MCF 10A (cell line): ENCODE measurements around the gene GPR141. TPM values are rescaled to one million over a fixed set of nuclear protein-coding genes. Genes with fewer than 3 reads are reported as not detected.

ENCODE experiments used
- BruUV-seq: library from RNA; stranded (reverse); fragments of 400-500 nt; replicated peaks from 2 replicates; lab custom pipeline; 2021; lab: Mats Ljungman, UMichigan
- CTCF ChIA-PET: fragments of 300-600 bp; sonication (Branson Sonifier 250); formaldehyde crosslinking; extraction: SDS; loops from one replicate; lab custom pipeline; 2021; ENCODE audit warnings: antibody characterized with exemption, inconsistent platforms; lab: Yijun Ruan, JAX
- POLR2A ChIA-PET: fragments of 300-600, 350-650 bp; sonication (Branson Sonifier 250); formaldehyde crosslinking; extraction: SDS; loops from one replicate; lab custom pipeline; 2020; ENCODE audit warnings: antibody characterized with exemption, inconsistent platforms; lab: Yijun Ruan, JAX
- DNase-seq: peaks from one replicate; pipeline ENCODE4 v3.0.0-alpha.2; 2018; ENCODE audit not compliant: unreplicated experiment
- H3K27ac Mint-ChIP-seq: one replicate; pipeline ENCODE4 v1.8.0; 2022; ENCODE audit warnings: mild to moderate bottlenecking, low read depth, mixed read lengths; ENCODE audit not compliant: unreplicated experiment
- H3K27me3 Mint-ChIP-seq: one replicate; pipeline ENCODE4 v1.8.0; 2022; ENCODE audit warnings: mixed read lengths; ENCODE audit not compliant: insufficient read depth, unreplicated experiment
- H3K36me3 Mint-ChIP-seq: one replicate; pipeline ENCODE4 v1.8.0; 2022; ENCODE audit warnings: mild to moderate bottlenecking, moderate library complexity, mixed read lengths; ENCODE audit not compliant: insufficient read depth, unreplicated experiment
- H3K4me1 Mint-ChIP-seq: one replicate; pipeline ENCODE4 v1.8.0; 2022; ENCODE audit warnings: mixed read lengths; ENCODE audit not compliant: insufficient read depth, unreplicated experiment
- H3K4me3 Mint-ChIP-seq: one replicate; pipeline ENCODE4 v1.8.0; 2022; ENCODE audit warnings: mild to moderate bottlenecking, moderate library complexity, mixed read lengths; ENCODE audit not compliant: unreplicated experiment
- H3K9me3 Mint-ChIP-seq: one replicate; pipeline ENCODE4 v1.8.0; 2022; ENCODE audit warnings: mixed read lengths; ENCODE audit not compliant: unreplicated experiment
- intact Hi-C: fragments of 100-400 bp; cut with micrococcal nuclease; formaldehyde crosslinking; loops from 2 replicates; pipeline ENCODE4 v1.14.1; 2022
- total RNA-seq: library from RNA; stranded (reverse); gene quantifications from 2 replicates; pipeline ENCODE4 v1.2.3, GENCODE V29; 2022
- TF ChIP-seq, protein P1 (sequence below): fragments of 200-600 bp; IDR thresholded peaks from one replicate; pipeline ENCODE4 v1.8.0; 2022; ENCODE audit warnings: antibody characterized with exemption, mild to moderate bottlenecking; ENCODE audit not compliant: unreplicated experiment

The GPR141 gene
- total RNA-seq, 1 experiment from 2014 or later, result 2.8 TPM

DNA sequence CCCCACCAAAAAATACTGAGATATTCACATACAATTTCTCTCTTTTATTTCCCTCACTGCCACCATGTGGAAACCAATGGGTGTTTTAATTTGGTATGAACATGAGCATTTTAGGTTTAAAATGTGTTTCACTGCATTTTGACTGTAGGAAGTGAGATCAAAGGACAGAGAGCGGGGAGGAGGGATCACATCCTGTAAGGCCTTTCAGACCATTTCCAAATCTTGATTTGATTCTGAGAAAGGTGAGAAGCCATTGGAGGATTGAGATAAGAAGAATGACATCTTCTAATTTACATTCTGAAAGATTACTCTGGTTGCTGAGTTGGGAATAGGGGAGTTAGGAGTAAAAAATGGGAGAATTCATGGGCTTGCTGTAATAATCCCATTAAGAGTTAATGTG, 42.5 kb downstream of the GPR141 start:
- no peak overlapping the region for H3K4me3 Mint-ChIP-seq
- no peak overlapping the region for H3K27ac Mint-ChIP-seq
- CTCF ChIA-PET, result no interaction called here
- TF ChIP-seq, protein P1, sequence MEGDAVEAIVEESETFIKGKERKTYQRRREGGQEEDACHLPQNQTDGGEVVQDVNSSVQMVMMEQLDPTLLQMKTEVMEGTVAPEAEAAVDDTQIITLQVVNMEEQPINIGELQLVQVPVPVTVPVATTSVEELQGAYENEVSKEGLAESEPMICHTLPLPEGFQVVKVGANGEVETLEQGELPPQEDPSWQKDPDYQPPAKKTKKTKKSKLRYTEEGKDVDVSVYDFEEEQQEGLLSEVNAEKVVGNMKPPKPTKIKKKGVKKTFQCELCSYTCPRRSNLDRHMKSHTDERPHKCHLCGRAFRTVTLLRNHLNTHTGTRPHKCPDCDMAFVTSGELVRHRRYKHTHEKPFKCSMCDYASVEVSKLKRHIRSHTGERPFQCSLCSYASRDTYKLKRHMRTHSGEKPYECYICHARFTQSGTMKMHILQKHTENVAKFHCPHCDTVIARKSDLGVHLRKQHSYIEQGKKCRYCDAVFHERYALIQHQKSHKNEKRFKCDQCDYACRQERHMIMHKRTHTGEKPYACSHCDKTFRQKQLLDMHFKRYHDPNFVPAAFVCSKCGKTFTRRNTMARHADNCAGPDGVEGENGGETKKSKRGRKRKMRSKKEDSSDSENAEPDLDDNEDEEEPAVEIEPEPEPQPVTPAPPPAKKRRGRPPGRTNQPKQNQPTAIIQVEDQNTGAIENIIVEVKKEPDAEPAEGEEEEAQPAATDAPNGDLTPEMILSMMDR, result no peak
- H3K36me3 Mint-ChIP-seq, result peaks cover 6% of the 10 kb centered on the region
- no TSS peak for BruUV-seq
- POLR2A ChIA-PET, result interaction anchor here (1.0 kb wide), 1 partner anchor 9 kb away, joined by 3 read pairs; no protein-coding TSS in a partner anchor
- DNase-seq, result no peak
- H3K27me3 Mint-ChIP-seq, result no peaks in the 10 kb centered on the region
- H3K4me1 Mint-ChIP-seq, result peaks cover 31% of the 10 kb centered on the region
- intact Hi-C loops, result no loop called here
- no peaks in the 10 kb centered on the region for H3K9me3 Mint-ChIP-seq

DNA sequence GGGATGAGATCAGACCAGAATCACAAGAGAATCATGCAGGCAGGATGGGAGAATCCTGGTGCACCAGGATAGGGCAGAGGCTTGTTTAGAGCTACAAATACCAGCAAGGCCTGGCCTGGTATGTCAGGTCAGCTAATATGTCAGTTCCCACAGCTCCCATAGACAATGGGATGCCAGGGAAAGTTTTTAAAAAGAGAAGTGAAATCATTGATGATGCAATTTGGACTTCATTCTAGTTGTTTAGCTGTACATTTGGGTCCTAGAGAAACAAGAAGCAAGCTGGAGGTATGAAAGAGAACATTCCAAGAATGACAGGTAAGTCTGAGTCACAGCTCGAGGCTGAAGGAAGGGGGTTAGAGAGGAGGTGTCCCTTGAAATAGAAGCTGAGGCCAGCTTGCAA, 45.2 kb downstream of the GPR141 start:
- no TSS peak for BruUV-seq
- Mint-ChIP-seq H3K36me3 (peaks cover 12% of the 10 kb centered on the region), H3K27me3 (no peaks in the 10 kb centered on the region), H3K9me3 (no peaks in the 10 kb centered on the region), H3K4me1 (peaks cover 42% of the 10 kb centered on the region), H3K4me3 (no peak overlapping the region), H3K27ac (peak overlapping the region; percentile 62)
- ChIA-PET CTCF (interaction anchor here (0.7 to 7.4 kb wide), 10 partner anchors 10 to 494 kb away, joined by 3 to 97 read pairs (median 4); no protein-coding TSS in a partner anchor), POLR2A (interaction anchor here (0.6 to 5.3 kb wide), 11 partner anchors 21 to 908 kb away, joined by 3 to 90 read pairs (median 6); partner anchors contain the start of gene GPR141)
- TF ChIP-seq, protein P1, result no peak
- intact Hi-C loops, result no loop called here
- DNase-seq, result peak; percentile 86

DNA sequence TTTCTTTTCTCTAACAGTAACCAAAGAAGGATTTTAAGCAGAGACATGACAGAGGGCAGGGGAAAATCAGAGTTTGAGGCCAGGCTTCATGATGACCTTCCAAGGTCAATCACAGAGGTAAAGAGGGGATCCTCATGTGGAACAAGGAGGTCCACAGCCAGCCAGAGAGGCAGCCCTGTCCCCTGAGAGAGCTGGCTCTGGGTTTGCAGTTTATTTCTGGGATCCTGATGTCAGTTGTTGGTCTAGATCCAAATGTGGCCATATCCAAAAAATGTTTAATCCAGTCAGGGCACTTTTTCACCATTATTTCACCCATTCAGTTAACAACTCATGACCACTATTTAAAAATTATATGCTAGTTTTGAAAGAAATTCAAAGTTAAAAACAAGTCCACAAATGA, 45.6 kb downstream of the GPR141 start:
- peaks cover 42% of the 10 kb centered on the region for H3K4me1 Mint-ChIP-seq
- H3K27me3 Mint-ChIP-seq, result no peaks in the 10 kb centered on the region
- ChIA-PET POLR2A (interaction anchor here (0.6 to 5.3 kb wide), 16 partner anchors 13 to 908 kb away, joined by 3 to 90 read pairs (median 5); partner anchors contain the start of gene GPR141), CTCF (interaction anchor here (0.6 to 7.4 kb wide), 12 partner anchors 10 to 1864 kb away, joined by 3 to 97 read pairs (median 4); no protein-coding TSS in a partner anchor)
- no peak overlapping the region for H3K4me3 Mint-ChIP-seq
- TSS peak; percentile 59 for BruUV-seq
- TF ChIP-seq, protein P1, result no peak
- H3K9me3 Mint-ChIP-seq, result no peaks in the 10 kb centered on the region
- peak overlapping the region; percentile 62 for H3K27ac Mint-ChIP-seq
- peaks cover 12% of the 10 kb centered on the region for H3K36me3 Mint-ChIP-seq
- intact Hi-C loops, result no loop called here
- no peak for DNase-seq

GRCh38 chr7:37730501-37730900, 46.9 kb downstream of the GPR141 start:
- H3K9me3 Mint-ChIP-seq, result no peaks in the 10 kb centered on the region
- intact Hi-C loops, result loop anchor here (1.0 to 10.0 kb wide), 4 partner anchors 104 to 496 kb away; no protein-coding TSS in a partner anchor
- no peak overlapping the region for H3K4me3 Mint-ChIP-seq
- ChIA-PET CTCF (interaction anchor here (0.7 to 7.4 kb wide), 14 partner anchors 14 to 1920 kb away, joined by 3 to 97 read pairs (median 4); no protein-coding TSS in a partner anchor), POLR2A (interaction anchor here (0.6 to 5.3 kb wide), 14 partner anchors 14 to 495 kb away, joined by 3 to 90 read pairs (median 5); no protein-coding TSS in a partner anchor)
- TF ChIP-seq, protein P1, result no peak
- H3K4me1 Mint-ChIP-seq, result peaks cover 42% of the 10 kb centered on the region
- peak overlapping the region; percentile 62 for H3K27ac Mint-ChIP-seq
- H3K27me3 Mint-ChIP-seq, result no peaks in the 10 kb centered on the region
- peaks cover 12% of the 10 kb centered on the region for H3K36me3 Mint-ChIP-seq
- no TSS peak for BruUV-seq
- DNase-seq, result peak; percentile 16
